Skeletal muscle tissue (tissue), 4 donors: Measurements from ENCODE around the gene NECTIN1. TPM values are rescaled to one million over a fixed set of nuclear protein-coding genes. Genes with fewer than 3 reads are reported as not detected.

Experiments
- H3K27ac ChIP-seq: one replicate; pipeline ENCODE4 v1.7.0; 2013; ENCODE audit warnings: mild to moderate bottlenecking, low read depth, low read length, inconsistent platforms
- H3K27me3 ChIP-seq, 3 donors: one replicate each; pipeline ENCODE4 v1.7.0; 2013; ENCODE audit warnings: low read length in 3 of 3; ENCODE audit not compliant: control insufficient read depth in 3 of 3, insufficient read depth in 3 of 3
- H3K36me3 ChIP-seq, 3 donors: one replicate each; pipeline ENCODE4 v1.7.0; 2013; ENCODE audit warnings: low read length in 3 of 3; ENCODE audit not compliant: control insufficient read depth in 3 of 3, insufficient read depth in 3 of 3
- H3K4me1 ChIP-seq, 3 donors: one replicate each; pipeline ENCODE4 v1.7.0; 2013; ENCODE audit warnings: low read length in 3 of 3, mild to moderate bottlenecking in 3 of 3; ENCODE audit not compliant: control insufficient read depth in 3 of 3, insufficient read depth in 3 of 3
- H3K4me3 ChIP-seq, 3 donors: one replicate each; pipeline ENCODE4 v1.7.0; 2013; ENCODE audit warnings: low read length in 3 of 3
- H3K9ac ChIP-seq, 3 donors: one replicate each; pipeline ENCODE4 v1.7.0; 2013; ENCODE audit warnings: low read length in 3 of 3, mild to moderate bottlenecking in 3 of 3, moderate library complexity in 2 of 3, low read depth in 1 of 3
- H3K9me3 ChIP-seq, 3 donors: one replicate each; pipeline ENCODE4 v1.7.0; 2013; ENCODE audit warnings: low read length in 3 of 3; ENCODE audit not compliant: control insufficient read depth in 3 of 3
- total RNA-seq: library from RNA; depleted of rRNA; stranded (reverse); fragments of >200 nt; gene quantifications from one replicate; pipeline ENCODE4 v1.2.3, GENCODE V29; 2014
- donor health status: Osteomylitis.

Gene NECTIN1
- total RNA-seq, 1 donor from 2014 or later: 4.2 TPM

GRCh38 chr11:119625206-119625978 lies 103.6 kb downstream of the NECTIN1 start:
- Histone ChIP-seq H3K4me1 (peaks cover 9 to 23% (median 15%) of the 10 kb centered on the region in 3 donors), H3K27me3 (peaks cover 0 to 14% (median 11%) of the 10 kb centered on the region in 3 donors), H3K36me3 (no peaks in the 10 kb centered on the region), H3K9ac (peak overlapping the region in 1 of 3 donors; percentile 33), H3K4me3 (no peak overlapping the region), H3K27ac (peak overlapping the region; percentile 30), H3K9me3 (peaks cover 0 to 1% (median 0%) of the 10 kb centered on the region in 3 donors)

DNA sequence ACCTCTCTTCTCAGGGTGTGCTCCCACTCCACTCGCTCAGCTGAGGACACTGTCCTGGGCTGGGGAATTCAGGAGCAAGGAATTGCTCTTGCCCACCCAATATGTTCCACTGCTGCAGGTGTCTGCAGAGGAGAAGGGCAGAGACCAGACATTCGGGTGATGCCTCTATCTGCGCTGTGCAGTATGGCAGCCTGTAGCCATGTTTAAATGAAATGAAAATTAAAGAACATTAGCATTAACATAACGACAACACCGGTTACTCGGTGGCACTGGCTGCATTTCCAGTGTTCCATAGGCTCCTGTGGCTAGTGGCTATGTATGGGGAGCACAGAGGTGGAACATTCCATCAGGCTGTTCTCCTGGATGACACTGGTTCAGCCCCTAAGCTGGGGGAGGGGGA lies 104.4 kb downstream of the NECTIN1 start:
- H3K4me1 ChIP-seq: peaks cover 9 to 23% (median 15%) of the 10 kb centered on the region in 3 donors
- H3K9ac ChIP-seq: no peak overlapping the region
- H3K27ac ChIP-seq: no peak overlapping the region
- no peaks in the 10 kb centered on the region for H3K36me3 ChIP-seq
- peaks cover 0 to 11% (median 10%) of the 10 kb centered on the region in 3 donors for H3K27me3 ChIP-seq
- H3K4me3 ChIP-seq: no peak overlapping the region
- peaks cover 0 to 1% (median 0%) of the 10 kb centered on the region in 3 donors for H3K9me3 ChIP-seq

- no peaks in the 10 kb centered on the region for H3K36me3 ChIP-seq
- H3K9ac ChIP-seq: no peak overlapping the region
- H3K4me3 ChIP-seq: no peak overlapping the region
- H3K4me1 ChIP-seq: peaks cover 9 to 23% (median 15%) of the 10 kb centered on the region in 3 donors
- H3K27me3 ChIP-seq: peaks cover 0 to 11% (median 10%) of the 10 kb centered on the region in 3 donors
- H3K27ac ChIP-seq: no peak overlapping the region
- peaks cover 0 to 1% (median 0%) of the 10 kb centered on the region in 3 donors for H3K9me3 ChIP-seq
Observed at GRCh38 chr11:119624102-119624615, 104.8 kb downstream of the NECTIN1 start.

- H3K4me1 ChIP-seq: peaks cover 9 to 23% (median 15%) of the 10 kb centered on the region in 3 donors
- H3K9ac ChIP-seq: no peak overlapping the region
- no peak overlapping the region for H3K27ac ChIP-seq
- peaks cover 0 to 11% (median 10%) of the 10 kb centered on the region in 3 donors for H3K27me3 ChIP-seq
- H3K36me3 ChIP-seq: no peaks in the 10 kb centered on the region
- no peak overlapping the region for H3K4me3 ChIP-seq
- peaks cover 0 to 1% (median 0%) of the 10 kb centered on the region in 3 donors for H3K9me3 ChIP-seq
Observed at GRCh38 chr11:119623682-119624081, 105.3 kb downstream of the NECTIN1 start.

GRCh38 chr11:119622454-119623143 lies 106.4 kb downstream of the NECTIN1 start:
- Histone ChIP-seq H3K4me3 (no peak overlapping the region), H3K9me3 (peaks cover 0 to 1% (median 0%) of the 10 kb centered on the region in 3 donors), H3K36me3 (no peaks in the 10 kb centered on the region), H3K4me1 (peaks cover 9 to 23% (median 15%) of the 10 kb centered on the region in 3 donors), H3K9ac (no peak overlapping the region), H3K27me3 (peaks cover 0 to 12% (median 11%) of the 10 kb centered on the region in 3 donors), H3K27ac (no peak overlapping the region)

- H3K9ac ChIP-seq: no peak overlapping the region
- peaks cover 0 to 4% (median 0%) of the 10 kb centered on the region in 3 donors for H3K4me1 ChIP-seq
- H3K4me3 ChIP-seq: no peak overlapping the region
- H3K27ac ChIP-seq: no peak overlapping the region
- H3K9me3 ChIP-seq: peaks cover 0 to 1% (median 0%) of the 10 kb centered on the region in 3 donors
- peaks cover 0 to 11% (median 10%) of the 10 kb centered on the region in 3 donors for H3K27me3 ChIP-seq
- H3K36me3 ChIP-seq: no peaks in the 10 kb centered on the region
Observed at GRCh38 chr11:119619665-119620064, 109.3 kb downstream of the NECTIN1 start.

- H3K9me3 ChIP-seq: peaks cover 0 to 1% (median 0%) of the 10 kb centered on the region in 3 donors
- no peaks in the 10 kb centered on the region for H3K36me3 ChIP-seq
- no peak overlapping the region for H3K27ac ChIP-seq
- H3K27me3 ChIP-seq: peaks cover 0 to 9% (median 5%) of the 10 kb centered on the region in 3 donors
- no peak overlapping the region for H3K4me3 ChIP-seq
- H3K4me1 ChIP-seq: no peaks in the 10 kb centered on the region
- no peak overlapping the region for H3K9ac ChIP-seq
Observed at GRCh38 chr11:119618208-119618909, 110.6 kb downstream of the NECTIN1 start.

DNA sequence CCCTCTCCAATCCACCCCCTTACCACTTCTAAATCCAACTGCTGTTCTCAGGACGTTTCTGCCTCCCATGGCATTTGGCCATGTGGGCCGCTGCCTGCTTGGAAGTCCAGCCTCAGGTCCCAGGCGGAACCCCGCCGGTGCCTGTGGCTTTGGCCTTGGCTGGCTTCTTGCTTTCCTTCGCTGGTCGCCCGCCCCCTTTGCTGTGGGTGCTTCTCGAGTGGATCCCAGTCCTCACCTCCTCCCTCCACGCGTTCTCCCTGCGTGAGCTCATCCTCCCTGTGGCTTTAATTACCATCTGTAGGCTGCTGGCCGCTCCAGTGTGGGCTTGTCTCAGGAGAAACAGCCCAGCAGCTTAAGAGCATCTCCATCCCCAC lies 111.7 kb downstream of the NECTIN1 start:
- Histone ChIP-seq H3K4me1 (no peaks in the 10 kb centered on the region), H3K27me3 (peaks cover 0 to 5% (median 0%) of the 10 kb centered on the region in 3 donors), H3K9me3 (peaks cover 0 to 1% (median 0%) of the 10 kb centered on the region in 3 donors), H3K4me3 (no peak overlapping the region), H3K36me3 (no peaks in the 10 kb centered on the region), H3K9ac (no peak overlapping the region), H3K27ac (no peak overlapping the region)

- no peak overlapping the region for H3K27ac ChIP-seq
- no peaks in the 10 kb centered on the region for H3K4me1 ChIP-seq
- peaks cover 0 to 5% (median 0%) of the 10 kb centered on the region in 3 donors for H3K27me3 ChIP-seq
Observed at GRCh38 chr11:119616586-119617339, 112.2 kb downstream of the NECTIN1 start.

More at GRCh38 chr11:119616586-119617339, 112.2 kb downstream of the NECTIN1 start:
- no peak overlapping the region for H3K4me3 ChIP-seq
- peaks cover 0 to 1% (median 0%) of the 10 kb centered on the region in 3 donors for H3K9me3 ChIP-seq
- no peaks in the 10 kb centered on the region for H3K36me3 ChIP-seq
- H3K9ac ChIP-seq: no peak overlapping the region
